NCI-H526 (cell line): Measurements from ENCODE around the gene BNIP3.
"Not testable (repeated sequence)": the region's sequence is repeated elsewhere in the genome, so short reads cannot be mapped to it uniquely, and the experiment has no call there.

Experiments used
- DNase-seq, 2 experiments: peaks; one replicate each; lab custom pipeline; 2025; lab: John Stamatoyannopoulos, UW

The BNIP3 gene

DNA sequence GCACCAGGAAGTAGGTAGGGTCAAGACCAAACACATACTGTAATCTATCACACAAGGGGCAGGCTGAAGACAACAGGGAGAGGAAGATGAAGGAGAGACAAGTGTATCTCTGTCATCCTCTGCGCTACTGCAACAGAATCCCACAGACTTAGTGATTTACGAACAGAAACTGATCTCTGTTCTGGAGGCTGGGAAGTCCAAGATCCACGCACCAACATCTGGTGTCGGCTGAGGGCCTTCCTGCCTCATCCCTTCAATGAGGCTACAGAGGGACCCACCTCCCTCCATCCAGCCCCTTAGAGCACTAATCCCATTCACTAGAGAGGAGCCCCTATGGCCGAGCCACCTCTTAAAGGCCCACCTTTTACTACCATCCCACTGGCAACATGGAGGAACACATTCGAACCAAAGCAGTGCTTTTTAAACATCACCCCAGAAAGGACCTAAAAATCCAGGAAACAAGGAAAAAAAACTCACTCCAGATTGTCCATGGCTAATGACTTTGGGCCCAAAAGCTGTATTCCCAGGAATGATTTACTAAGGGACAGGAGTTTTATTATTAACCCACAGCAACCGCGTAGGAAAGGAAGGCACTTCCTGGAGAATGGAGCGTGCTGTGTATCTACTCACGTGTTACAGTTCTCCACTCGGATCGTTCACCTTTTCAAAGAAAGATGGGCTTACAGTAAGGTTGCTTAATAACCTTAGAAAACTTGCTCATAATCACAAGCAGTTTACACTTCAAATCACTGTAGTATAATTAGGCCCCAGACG lies 4.2 kb downstream of the BNIP3 start:
- no peak for DNase-seq

GRCh38 chr10:131975796-131976195 lies 5.9 kb downstream of the BNIP3 start:
- no peak for DNase-seq

DNA sequence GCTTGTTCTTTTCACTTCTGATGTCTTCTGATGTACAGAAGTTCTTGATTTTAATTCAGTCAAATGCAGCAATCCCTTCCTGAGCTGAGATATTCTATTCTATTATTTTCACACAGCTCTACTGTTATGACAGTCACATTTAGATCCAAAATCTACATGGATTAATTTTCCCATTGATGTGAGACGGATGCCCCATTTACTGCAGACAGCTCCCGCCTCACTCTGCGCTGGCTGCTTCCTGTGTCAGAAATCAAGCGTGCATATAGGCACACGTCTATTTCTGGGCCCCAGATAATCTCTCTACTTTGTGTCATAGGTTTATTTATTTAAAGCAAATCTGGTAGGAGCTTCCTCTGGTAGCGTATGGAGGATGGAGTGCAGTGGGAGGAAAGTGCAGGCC lies 6.7 kb downstream of the BNIP3 start:
- no peak for DNase-seq

- DNase-seq = no peak
Measured at GRCh38 chr10:131974034-131974817, 7.5 kb downstream of the BNIP3 start.

- no peak for DNase-seq
Measured at GRCh38 chr10:131973160-131973951, 8.4 kb downstream of the BNIP3 start.

- no peak for DNase-seq
Measured at GRCh38 chr10:131972474-131973071, 9.2 kb downstream of the BNIP3 start.

DNA sequence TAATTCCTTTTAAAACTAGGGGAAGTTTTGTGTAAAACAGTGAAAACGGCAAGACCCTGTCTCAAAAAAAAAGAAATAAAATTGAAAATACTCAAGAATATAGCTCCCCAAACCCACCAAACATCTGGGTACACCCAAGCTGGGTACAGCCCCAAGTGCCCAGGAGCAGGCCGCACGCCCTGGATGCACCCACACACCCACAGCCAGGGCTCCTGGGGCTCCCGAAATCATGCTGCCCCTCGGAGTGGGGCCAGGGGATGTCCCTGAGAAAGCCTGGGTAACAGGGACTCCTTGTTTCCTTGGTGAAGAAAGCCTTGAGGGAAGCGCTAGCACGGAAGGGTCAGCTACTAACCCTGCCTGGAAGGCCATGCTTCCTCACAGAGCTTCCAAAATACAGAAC lies 10.1 kb downstream of the BNIP3 start:
- no peak for DNase-seq

GRCh38 chr10:131970946-131971345 lies 10.8 kb downstream of the BNIP3 start:
- no peak for DNase-seq

DNA sequence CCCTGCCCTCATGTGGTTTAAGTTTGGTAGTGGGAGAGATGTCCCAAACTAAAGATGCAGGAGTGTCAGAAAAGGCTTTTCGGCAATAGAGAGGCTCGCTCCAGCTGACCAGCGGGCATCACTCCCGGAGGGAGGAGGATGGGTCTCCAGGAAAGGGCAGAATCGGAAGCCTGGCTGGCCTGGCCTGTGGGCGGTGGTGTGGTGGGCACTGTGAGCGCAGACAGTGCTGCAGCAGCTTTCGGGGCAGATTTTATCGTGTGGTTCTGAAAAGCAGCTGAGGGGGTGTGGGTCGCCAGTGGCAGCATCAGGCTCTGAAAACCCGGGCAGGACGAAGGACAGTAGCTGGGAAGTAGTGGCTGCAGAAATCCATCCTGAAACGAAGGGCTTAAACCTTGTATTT lies 12.8 kb downstream of the BNIP3 start:
- no peak for DNase-seq

- DNase-seq = no peak
Measured at GRCh38 chr10:131964298-131964697, 17.4 kb downstream of the BNIP3 start.

- no peak for DNase-seq
Measured at GRCh38 chr10:131963811-131964210, 17.9 kb downstream of the BNIP3 start.

DNA sequence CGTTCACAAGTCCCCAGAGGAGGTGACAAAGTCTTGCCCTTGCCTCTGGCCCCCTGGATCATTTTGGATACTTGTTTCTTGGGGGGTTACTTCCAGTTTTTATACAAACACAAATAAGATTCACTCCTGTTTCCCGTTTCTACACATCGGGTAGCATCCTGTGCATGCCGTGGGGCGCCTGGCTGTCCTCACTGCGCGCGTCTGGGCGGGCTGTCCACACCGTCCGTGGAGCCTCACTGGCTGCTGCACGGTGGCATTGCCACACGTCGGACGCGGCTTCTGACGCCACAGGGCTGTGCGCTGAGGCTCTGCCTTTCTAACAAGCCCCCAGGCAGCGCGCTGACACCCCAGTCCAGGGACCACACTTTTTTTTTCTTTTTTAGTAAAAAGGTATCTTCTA lies 18.4 kb downstream of the BNIP3 start:
- DNase-seq = peak in 1 of 2 experiments; percentile 35

DNA sequence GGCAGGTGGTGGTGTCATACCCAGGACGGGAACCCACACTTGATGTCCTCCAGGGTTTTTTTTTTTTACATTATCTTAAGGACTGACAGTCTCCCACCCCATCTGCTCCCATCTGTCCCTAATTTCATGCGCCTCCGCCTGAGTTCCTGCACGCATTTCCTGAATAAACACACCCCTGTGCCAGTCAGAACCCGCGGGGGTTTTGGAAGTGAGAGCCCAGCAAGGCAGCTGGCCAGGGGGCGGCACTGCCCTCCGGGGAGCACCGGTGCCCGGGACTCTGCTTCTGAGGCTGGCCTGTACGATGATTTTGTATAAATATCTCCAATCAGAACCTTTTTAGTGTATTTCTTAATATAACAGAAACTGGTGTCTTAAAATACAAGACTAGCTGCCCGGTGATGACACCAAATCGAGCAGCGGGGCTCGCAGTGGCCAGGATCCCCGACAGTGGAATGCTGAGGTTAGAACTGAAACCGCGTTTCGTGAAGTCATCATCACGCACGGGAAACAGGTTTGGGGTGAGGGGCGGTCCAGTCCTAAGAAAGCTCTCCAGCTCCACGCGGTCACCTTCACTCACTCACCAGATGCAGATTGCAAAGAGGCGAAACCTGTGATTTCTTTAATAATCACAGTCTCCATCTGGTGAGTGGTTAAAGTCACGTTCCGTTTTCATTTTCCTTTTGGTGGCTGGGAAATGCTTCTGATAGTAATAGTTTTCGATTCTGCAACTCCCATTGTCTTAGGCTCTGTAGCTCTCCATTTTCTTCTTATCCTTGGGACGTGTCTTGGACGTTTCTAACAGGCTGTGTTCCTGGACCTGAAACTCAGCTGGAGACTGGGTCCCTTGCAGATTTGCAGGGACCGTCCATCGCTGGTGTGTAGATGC lies 19.7 kb downstream of the BNIP3 start:
- DNase-seq = peak; percentile 6 to 26

GRCh38 chr10:131961047-131961776 lies 20.5 kb downstream of the BNIP3 start:
- DNase-seq = no peak

DNA sequence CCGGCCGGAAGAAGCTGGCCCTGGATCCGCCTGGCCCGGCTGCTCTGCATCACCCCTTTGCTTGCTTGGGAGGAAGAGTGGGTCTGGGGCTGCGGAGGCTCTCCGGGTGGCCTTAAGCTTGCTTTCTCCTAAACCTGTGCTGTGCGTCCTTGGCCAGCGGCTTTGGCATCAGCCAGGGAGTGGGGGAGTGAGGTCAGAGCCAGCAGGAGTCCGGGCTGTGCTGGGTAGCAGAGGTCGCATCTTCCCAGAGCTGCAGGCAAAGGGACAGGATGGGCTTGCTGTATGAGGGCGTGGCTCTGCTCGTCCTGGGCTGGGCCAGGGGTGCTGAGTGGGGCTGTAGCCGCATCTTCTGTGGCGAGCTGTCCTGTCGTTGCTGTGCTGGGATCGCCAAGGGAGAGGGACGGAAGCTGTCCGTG lies 21.1 kb downstream of the BNIP3 start:
- DNase-seq = no peak

- DNase-seq = no peak
Measured at GRCh38 chr10:131959841-131960240, 21.9 kb downstream of the BNIP3 start.

GRCh38 chr10:131955591-131956340 lies 26.0 kb downstream of the BNIP3 start:
- no peak for DNase-seq

- DNase-seq = no peak
Measured at GRCh38 chr10:131954356-131954965, 27.3 kb downstream of the BNIP3 start.

DNA sequence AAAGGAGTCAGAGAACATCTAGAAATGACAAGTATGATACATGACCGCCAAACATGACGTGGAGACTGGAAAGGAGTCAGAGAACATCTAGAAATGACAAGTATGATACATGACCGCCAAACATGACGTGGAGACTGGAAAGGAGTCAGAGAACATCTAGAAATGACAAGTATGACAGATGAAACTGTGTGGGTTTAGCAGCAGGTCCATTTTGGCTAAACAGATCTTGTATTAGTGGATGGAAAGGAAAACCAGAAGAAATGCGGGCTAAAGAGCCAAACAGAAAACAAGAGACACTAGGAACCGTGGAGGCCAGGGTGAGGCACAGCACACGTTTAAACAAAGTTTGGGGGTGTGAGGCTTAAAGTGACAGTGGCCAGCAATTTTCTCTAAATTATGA lies 31.8 kb downstream of the BNIP3 start:
- not testable (repeated sequence) for DNase-seq
